GM12892 (cell line): ENCODE results near the gene NCAM1.

Experiments used
- DNase-seq: peaks from one replicate; pipeline ENCODE4 v3.0.0; 2011; ENCODE audit not compliant: insufficient read length
- FAIRE-seq: peaks from 2 replicates; lab custom pipeline; 2011; peaks lifted over from hg19 to GRCh38; lab: Jason Lieb, UNC
- POLR2A ChIP-seq: IDR thresholded peaks from 2 replicates; pipeline ENCODE4 v1.6.1; 2011; ENCODE audit warnings: low read depth, low read length, control low read depth
- POLR2AphosphoS5 ChIP-seq: IDR thresholded peaks from 2 replicates; pipeline ENCODE4 v1.6.1; 2011; ENCODE audit warnings: low read depth, low read length, control low read depth
- TAF1 ChIP-seq: IDR thresholded peaks from 2 replicates; pipeline ENCODE4 v1.6.1; 2011; ENCODE audit warnings: low read depth, mild to moderate bottlenecking, control low read depth, low read length, borderline replicate concordance

NCAM1 gene

DNA sequence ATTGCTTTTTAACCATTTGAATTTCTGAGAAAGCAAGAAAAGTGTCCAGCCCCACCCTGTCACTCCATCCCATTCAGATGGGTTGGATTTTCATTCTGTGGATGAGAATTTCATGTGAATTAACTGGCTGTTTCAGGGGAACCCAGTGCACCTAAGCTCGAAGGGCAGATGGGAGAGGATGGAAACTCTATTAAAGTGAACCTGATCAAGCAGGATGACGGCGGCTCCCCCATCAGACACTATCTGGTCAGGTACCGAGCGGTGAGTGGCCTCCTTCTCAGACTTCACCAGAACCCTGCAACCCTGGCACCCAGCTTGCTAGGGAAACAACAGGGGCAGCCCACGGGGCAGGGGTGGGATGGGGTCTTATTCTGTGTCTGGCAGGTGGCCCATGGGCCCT, 294.5 kb downstream of the NCAM1 start:
- TF ChIP-seq POLR2A (no peak), POLR2AphosphoS5 (no peak), TAF1 (no peak)
- no peak for FAIRE-seq

DNA sequence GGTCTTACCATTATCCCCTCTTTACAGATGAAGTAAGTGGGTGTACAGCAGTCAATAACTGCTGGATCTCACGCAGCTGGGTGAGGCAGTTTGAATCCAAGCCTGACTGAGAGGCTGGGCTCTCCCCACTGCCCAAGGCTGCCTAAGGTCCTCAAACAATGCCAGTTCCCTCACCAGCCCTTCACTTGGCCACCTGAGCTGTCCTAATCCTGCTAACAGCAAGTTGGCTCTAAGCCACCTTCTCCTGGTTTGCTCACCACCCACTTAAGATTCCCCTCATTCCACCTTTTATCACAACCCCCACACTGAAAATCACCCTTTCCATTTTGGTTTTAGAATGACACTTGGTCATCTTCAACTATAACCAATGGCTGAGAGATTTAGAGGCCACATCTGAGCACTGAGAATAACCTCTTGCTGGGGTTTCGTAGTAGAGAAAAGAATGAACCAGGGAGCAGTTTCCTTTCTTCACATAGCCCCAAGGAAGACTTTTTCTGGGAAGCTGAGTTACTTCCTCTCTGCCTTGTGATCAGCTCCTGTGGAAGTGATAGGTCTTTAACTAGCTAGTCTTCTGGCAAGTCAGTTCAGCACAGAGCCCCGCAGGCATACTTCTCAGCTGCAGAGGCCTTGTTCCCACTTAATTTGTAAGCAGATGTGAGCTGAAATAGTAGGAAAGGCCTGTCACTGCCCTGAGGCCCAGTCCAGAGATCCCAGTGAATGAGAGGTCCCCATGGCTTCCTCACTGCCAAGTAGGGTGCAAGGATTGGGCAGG, 295.4 kb downstream of the NCAM1 start:
- DNase-seq: no peak
- TF ChIP-seq POLR2AphosphoS5 (no peak), POLR2A (no peak), TAF1 (no peak)
- FAIRE-seq: no peak

More for the DNA sequence above, 294.5 kb downstream of the NCAM1 start:
- no peak for DNase-seq

DNA sequence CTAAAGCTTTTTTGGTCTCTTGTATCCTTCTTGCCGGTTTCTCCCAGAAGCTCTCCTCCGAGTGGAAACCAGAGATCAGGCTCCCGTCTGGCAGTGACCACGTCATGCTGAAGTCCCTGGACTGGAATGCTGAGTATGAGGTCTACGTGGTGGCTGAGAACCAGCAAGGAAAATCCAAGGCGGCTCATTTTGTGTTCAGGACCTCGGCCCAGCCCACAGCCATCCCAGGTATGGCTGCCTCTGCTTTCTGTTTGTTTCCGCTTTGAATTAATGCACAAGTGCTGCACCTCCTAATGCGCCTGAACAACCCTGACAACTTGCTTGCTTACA, 298.8 kb downstream of the NCAM1 start:
- no peak for DNase-seq
- TF ChIP-seq POLR2AphosphoS5 (no peak), POLR2A (no peak), TAF1 (no peak)
- FAIRE-seq: no peak

DNA sequence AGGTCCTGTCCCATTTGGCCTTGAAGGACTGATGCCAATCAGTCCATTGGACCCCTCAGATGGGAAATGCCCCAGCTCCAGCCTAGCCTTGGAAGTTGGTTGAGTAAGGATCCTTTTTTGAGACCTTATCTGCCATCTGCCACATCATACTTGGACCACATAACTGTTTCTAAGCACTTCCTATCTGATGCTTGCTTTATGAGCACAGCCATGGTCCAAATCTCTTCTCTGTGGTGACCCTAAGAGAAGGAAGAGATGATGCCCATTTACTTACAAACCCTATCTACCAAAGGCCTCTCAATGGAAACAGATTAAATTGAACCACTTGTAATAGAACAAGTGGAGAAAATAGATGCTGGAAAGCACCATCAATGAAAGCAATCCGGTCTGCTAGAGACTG, 299.3 kb downstream of the NCAM1 start:
- TF ChIP-seq TAF1 (no peak), POLR2AphosphoS5 (no peak), POLR2A (no peak)
- DNase-seq (no peak), FAIRE-seq (no peak)

DNA sequence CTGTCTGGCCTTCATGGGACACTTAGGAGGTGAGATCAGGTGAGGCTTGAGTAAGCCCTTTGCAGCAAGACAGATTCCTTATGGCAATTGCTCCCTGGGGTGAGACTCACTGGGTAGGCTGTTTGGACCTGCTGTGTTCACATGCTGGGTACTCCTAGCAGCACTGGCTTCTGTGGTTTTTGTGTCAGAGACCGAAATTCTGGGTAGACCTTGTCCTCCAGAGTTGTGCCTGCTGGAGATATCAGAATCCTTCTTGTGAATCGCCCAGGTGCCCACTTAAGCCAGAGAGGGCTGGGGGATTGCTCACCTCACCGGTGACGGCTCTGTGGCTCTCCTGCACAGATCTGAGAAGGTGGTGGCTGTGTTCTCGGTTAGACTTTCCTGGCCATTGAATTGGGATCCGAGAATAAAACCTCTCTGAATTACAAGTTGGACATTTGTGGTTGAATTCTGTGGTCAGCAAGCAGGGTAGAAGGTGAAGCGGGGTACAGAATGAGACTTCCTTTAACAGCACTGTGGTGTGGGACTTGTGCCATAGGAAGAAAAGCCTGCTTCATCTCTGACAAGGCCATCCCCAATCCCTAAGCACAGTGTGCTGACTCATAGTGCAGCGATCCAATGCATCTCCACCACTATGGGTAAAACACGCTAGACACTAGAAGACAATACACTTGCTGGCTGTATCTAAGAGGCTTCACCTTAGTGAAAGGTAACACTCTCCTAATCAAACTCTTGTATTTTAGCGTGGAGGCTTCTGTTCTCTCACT, 300.7 kb downstream of the NCAM1 start:
- TF ChIP-seq TAF1 (no peak), POLR2AphosphoS5 (no peak), POLR2A (no peak)
- FAIRE-seq: no peak
- no peak for DNase-seq

DNA sequence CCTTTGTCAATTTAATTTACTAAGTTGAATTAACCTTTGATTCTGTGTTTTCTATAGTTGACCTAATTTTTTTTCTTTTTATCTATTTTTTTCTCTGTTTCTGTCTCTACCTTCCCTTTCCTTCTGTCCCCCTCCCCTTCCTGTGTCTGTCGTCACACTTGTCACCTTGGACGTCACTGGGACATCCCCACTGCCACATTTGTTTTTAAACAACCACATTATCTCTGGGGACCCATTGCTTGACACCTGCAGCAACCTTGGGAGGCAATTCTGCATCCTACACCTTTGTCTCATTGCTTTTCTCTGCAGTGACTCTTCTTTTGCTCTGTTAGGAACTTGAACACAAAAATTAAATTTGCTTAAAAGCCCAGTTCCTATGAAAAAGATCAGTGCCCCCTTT, 301.4 kb downstream of the NCAM1 start:
- TF ChIP-seq POLR2AphosphoS5 (no peak), TAF1 (no peak), POLR2A (no peak)
- no peak for DNase-seq
- FAIRE-seq: no peak

DNA sequence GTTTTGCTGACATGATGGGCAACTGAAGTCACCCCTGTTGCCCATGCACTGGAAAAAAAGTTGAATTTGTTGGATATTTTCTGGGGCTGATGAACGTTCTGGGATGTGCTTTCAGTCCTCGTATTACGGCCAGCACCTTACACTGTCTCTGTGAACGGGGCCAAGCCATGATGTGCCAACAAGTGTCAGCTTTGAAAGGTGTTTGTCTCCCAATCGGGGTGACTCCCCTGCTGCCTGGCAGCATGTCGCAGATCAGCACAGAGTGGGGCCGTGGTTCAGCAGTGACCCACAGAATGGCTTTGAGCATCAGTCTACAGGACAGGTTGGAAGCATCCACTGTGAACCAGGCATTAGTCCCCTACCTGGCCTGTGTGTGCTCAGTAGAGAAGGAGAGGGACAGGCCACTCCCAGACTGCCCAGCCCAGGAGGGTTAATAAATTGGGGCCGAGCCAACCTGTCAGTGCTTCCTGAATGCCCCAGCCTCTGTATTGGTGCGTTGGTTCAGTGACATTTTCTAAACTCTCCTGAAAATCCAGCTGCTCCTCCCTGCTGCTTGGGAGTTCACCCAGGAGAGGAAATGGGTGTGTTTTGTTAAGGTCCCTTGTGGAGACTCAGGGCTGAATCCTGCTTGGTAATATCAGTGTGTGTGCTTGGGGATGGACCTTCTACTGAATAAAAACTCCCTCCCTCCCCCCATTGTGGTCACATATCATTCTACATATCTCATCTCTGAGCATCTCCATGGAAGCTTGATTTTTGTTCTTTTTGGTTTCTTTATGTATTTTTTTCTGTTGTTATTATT, 302.4 kb downstream of the NCAM1 start:
- no peak for TF ChIP-seq POLR2A
- TF ChIP-seq POLR2AphosphoS5: no peak
- no peak for TF ChIP-seq TAF1
- FAIRE-seq (no peak), DNase-seq (no peak)

DNA sequence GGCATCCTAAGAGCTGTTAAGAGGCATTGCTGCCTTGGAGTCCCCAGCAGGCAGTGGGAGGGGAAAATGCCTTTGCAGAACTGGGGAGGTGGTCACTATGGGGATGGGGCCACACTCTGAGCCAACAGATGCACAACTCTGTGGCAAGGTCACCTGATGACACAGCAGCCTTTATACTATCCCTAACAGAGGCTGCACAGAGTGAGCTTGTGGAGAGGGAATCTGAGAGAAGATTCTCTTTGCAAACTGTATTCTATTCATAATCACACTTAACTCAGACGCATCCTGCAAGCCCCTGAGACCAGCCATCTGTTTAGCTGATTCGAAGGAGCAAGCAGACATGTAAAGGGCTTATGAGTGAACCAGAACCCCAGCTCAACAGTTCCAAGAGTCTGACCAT, 304.1 kb downstream of the NCAM1 start:
- no peak for DNase-seq
- no peak for TF ChIP-seq POLR2AphosphoS5

DNA sequence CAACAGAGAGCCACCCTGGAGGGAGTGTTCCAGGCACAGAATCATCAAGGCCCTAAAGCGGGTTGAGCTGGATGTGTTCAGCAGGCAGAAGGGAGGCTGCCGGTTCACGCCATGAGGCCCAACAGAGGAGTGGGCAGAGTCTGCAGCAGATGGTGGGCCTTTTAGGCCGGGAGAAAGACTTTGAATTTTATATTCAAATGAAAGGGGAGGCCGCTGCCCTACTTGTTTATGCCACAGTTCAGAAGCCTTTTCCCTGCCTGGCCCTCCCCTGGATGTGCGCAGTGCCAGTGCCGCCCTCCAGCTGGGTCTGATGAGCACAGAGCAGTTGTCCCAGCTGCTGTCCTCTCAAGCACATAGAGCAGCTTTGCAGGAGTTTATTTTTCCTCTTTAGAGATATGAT, 306.3 kb downstream of the NCAM1 start:
- TF ChIP-seq POLR2A (no peak), POLR2AphosphoS5 (no peak), TAF1 (no peak)
- DNase-seq (no peak), FAIRE-seq (no peak)

More for the DNA sequence above, 304.1 kb downstream of the NCAM1 start:
- FAIRE-seq: no peak

DNA sequence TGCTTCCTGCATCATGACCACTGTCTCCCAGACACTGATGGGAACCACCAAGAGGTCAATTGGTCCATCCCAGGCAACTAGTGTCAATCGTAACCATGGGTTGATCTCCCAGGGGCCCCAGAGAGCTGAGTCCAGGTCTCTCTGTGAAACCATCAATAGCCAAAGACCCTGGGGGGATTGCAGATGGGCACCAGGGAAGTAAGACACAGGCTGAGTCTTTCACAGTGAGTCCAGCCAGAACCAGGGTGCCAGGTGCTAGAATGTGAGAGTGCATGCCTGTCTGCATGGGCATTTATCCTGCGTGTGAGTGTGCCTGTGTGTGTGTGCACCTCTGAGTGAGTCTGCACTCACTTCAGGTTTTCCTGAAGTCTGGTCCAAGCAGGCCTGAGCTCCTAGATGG, 307.9 kb downstream of the NCAM1 start:
- DNase-seq: no peak
- TF ChIP-seq TAF1 (no peak), POLR2AphosphoS5 (no peak), POLR2A (no peak)

DNA sequence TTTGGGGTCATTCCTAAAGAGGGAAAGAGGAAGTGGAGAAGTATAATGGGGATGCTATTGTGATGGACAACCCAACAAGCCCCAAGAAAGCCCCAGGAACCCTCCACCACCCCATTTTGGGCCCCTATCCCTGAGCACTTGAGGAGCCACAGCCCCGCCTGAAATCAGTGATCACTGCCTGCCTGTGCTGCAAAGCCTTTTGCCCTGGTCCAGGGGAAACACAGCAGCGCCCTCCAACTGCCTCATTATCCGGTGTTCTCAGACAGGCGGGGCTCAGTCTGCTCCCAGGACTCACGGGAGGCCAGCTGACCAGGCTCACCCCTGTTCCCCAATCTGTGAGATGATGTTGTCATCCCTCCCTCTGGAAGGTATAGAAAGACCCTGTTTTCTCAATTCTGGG, 308.4 kb downstream of the NCAM1 start:
- no peak for DNase-seq
- TF ChIP-seq POLR2A: no peak
- no peak for TF ChIP-seq TAF1
- TF ChIP-seq POLR2AphosphoS5: no peak
- FAIRE-seq: no peak

More for the DNA sequence above, 307.9 kb downstream of the NCAM1 start:
- no peak for FAIRE-seq

DNA sequence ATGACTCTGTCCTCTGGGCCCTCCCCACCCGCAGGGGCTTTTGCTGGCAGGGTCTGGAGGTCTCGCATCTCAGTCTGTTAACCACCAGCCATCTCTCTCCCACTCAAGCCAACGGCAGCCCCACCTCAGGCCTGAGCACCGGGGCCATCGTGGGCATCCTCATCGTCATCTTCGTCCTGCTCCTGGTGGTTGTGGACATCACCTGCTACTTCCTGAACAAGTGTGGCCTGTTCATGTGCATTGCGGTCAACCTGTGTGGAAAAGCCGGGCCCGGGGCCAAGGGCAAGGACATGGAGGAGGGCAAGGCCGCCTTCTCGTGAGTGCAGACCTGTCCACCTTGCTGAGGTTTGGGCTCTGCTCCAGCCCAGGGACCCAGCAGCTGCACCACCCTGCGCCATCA, 308.9 kb downstream of the NCAM1 start:
- FAIRE-seq (no peak), DNase-seq (no peak)
- no peak for TF ChIP-seq POLR2A
- no peak for TF ChIP-seq TAF1
- TF ChIP-seq POLR2AphosphoS5: no peak
